NB4 (cell line): ENCODE results near the gene TMEM95.

Source experiments
- MYC ChIP-seq: IDR thresholded peaks from 2 replicates; pipeline ENCODE4 v1.6.1; 2011; ENCODE audit warnings: low read depth, low read length
- POLR2A ChIP-seq: IDR thresholded peaks from 2 replicates; pipeline ENCODE4 v1.6.1; 2011; ENCODE audit warnings: mild to moderate bottlenecking; ENCODE audit not compliant: insufficient read length; ENCODE audit errors: extremely low read depth
- TF ChIP-seq, protein P1 (sequence below): IDR thresholded peaks from one replicate; pipeline ENCODE4 v1.5.1; 2012; ENCODE audit warnings: low read depth, low read length

DNA sequence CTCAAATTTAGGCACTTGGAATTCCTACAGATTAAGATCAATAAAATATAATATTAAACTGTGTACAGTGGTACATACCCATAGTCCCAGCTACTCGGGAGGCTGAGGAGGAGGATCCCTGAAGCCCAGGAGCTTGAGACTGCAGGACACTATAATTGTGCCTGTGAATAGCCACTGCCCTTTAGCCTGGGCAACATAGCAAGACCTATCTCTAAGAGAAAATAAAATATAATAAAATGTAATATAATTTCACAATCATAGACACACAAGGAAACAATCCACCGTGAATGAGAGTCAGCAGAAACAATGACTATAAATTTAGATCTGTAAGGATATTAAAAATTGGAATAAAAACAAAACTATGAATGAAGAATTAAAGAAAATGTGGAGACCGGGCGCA, 15.9 kb downstream of the TMEM95 start:
- TF ChIP-seq, protein P1, sequence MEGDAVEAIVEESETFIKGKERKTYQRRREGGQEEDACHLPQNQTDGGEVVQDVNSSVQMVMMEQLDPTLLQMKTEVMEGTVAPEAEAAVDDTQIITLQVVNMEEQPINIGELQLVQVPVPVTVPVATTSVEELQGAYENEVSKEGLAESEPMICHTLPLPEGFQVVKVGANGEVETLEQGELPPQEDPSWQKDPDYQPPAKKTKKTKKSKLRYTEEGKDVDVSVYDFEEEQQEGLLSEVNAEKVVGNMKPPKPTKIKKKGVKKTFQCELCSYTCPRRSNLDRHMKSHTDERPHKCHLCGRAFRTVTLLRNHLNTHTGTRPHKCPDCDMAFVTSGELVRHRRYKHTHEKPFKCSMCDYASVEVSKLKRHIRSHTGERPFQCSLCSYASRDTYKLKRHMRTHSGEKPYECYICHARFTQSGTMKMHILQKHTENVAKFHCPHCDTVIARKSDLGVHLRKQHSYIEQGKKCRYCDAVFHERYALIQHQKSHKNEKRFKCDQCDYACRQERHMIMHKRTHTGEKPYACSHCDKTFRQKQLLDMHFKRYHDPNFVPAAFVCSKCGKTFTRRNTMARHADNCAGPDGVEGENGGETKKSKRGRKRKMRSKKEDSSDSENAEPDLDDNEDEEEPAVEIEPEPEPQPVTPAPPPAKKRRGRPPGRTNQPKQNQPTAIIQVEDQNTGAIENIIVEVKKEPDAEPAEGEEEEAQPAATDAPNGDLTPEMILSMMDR: no peak
- TF ChIP-seq POLR2A (no peak), MYC (no peak)
